NCI-H1092 treated with DMSO at 0.1 percent for 48 hours (cell line): ENCODE data around the gene PRKRA.
"Not testable (repeated sequence)": the region's sequence is repeated elsewhere in the genome, so short reads cannot be mapped to it uniquely, and the experiment has no call there.

ENCODE experiments used
- DNase-seq: peaks from one replicate; lab custom pipeline; 2025; lab: John Stamatoyannopoulos, UW

The PRKRA gene

GRCh38 chr2:178450774-178451525 is at the start of gene PRKRA, which contains the start of gene PJVK:
Gene PRKRA (minus strand): TSS chr2:178451175. CDS start chr2:178451030, 145 bp downstream.
Gene PJVK (plus strand): TSS chr2:178451378. CDS start chr2:178453410, 2,032 bp downstream.
- DNase-seq, result peak; percentile 91

GRCh38 chr2:178499640-178500039 is 48.7 kb upstream of the PRKRA start:
- DNase-seq, result no peak

DNA sequence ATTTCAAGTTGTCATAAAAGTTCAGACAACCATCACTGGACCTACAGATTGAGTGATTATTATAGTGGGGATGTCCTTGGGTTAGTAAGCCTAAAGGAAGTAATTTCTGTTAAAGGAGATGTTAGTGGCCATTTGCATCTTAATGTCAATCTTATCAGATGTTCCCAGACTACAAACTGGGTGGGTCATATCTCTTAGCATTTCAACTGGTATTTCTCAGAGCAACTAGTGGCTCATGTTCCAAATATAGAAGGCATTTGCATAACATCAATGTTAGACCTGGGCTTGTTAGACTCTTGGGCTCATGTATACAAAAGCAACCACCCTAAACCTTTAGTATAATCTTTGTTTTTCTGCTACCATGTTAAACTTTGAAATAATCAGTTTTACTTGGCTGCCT is 47.2 kb upstream of the PRKRA start:
- DNase-seq, result no peak

DNA sequence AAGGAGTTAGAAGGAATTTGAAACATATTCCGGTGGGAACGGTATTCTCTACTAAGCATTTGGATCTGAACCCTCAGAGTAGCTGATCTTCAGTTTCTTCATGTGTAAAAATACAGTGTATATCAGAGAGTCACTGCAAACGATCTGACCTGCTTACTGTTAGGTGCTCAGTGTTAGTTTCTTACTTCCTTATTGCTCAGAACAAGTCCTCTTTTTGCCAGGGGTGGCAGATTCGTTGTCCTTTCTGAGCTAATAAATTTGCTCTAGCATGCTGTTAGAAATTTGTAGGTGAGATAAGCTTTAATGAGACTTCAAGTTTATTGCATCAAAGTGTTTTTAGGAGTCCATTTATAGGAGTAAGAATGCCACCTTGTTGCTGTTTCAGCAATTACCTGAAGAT is 45.1 kb upstream of the PRKRA start:
- no peak for DNase-seq

DNA sequence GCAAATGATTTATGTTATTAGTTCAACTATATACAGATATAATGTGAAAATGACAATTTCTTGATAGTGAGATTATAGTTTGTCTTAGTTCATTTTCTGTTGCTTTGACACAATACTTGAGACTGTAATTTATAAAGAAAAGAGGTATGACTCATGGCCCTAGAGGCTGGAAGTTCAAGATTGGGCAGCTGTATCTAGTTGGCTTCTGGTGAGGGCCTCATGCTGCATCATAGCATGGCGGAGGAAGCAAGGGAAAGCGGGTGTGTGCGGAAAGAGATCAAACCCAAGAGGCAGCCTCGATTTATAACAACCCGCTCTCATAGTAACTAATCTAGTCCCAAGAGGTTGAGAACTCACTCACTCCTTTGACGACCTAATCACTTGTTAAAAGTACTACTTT is 40.6 kb upstream of the PRKRA start:
- DNase-seq, result no peak

GRCh38 chr2:178485356-178485755 is 34.4 kb upstream of the PRKRA start:
- no peak for DNase-seq

GRCh38 chr2:178484245-178485041 is 33.5 kb upstream of the PRKRA start:
- peak; percentile 29 for DNase-seq

GRCh38 chr2:178482437-178482836 is 31.5 kb upstream of the PRKRA start:
- no peak for DNase-seq

DNA sequence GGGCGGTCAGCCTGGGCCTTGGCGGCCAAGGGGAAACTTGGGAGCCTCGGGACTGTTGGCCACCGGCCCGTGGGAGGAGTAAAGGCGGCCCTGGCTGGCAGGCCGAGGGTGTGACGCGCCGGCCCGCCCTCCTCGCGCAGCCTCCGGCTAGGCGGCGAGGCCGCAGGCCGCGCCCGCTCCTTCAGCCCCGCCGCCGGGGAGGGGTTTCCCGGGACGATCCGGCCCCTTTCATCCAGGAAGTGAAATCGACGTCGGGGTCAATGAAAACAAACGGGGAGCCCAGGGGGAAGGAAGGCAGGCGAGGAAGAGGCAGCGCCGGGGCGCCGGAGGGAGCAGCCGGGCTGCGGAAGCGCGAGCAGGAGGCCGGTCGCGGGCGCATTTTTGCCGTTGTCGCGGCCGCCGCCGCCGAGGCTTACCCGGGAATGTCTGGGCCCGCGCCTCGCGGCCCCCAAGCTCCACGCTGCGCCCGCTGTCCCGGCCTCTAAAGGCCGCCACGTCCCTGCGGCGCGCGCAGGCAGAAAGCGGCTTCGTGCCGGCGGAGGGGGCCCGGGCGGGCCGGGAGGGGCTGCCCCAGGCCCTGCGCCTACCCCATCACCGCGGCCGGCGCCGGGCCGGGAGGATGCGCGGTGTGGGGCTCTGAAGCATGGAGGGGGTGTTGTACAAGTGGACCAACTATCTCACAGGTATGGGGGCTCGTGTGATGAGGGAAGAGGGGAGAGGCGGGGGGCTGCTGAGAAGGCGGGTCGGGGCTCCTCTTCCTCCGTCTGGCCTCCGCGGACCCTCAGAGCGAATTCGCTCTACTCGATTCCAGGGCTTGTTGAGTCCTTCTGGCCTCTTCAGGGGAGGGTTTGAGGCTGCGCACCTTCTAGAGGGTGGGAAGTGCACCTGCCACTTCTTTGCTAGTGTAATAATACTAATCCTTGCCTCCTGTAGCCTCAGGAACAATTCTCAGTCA is 29.5 kb upstream of the PRKRA start, which contains the start of gene PLEKHA3:
Gene PLEKHA3 (plus strand): TSS at position 231 of the 955 bp plus-strand sequence. CDS start 413 bp downstream, at position 644.
- peak; percentile 76 for DNase-seq

DNA sequence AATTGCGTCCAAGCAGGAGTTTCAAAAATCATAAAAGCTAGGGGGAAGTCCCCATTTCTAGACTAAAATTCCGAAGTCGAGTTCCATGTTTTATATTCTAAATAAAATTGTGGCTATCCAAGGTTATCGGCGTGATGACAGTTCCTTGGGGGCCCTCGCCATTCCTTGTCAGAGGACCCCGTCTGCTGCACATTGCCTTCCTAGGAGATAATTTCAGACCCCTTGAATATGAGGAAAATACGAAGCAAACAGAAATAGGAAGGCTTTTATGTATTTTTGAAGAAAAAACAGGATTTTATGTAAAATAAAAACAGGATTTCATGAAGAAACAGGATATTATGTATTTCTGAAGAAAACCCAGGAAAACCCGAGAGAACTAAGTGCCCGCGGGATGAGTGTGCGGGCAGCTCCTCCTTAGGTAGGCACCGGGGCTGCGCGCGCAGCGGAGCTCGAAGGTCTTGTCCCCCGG is 28.8 kb upstream of the PRKRA start:
- DNase-seq, result no peak

DNA sequence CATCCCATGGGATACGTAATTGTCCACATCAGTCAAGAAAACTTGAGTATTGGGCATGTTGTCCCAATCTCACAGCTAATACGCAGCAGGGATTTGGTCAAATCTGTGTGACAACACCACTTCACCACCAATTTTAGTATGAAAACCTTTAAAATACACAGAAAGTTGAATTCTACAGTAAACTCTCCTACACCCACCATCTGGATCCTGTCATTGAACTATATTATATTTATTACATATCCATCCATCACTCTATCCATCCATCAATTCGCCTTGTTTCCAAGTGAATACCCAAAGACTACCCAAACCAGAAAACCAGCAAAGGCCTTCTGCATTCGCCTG is 28.3 kb upstream of the PRKRA start:
- DNase-seq, result no peak

- DNase-seq, result peak; percentile 80
Measured at GRCh38 chr2:178478439-178479274, 27.7 kb upstream of the PRKRA start, which contains the start of gene FKBP7. Gene FKBP7 (minus strand): TSS chr2:178478600. CDS start chr2:178478499, 101 bp downstream.

DNA sequence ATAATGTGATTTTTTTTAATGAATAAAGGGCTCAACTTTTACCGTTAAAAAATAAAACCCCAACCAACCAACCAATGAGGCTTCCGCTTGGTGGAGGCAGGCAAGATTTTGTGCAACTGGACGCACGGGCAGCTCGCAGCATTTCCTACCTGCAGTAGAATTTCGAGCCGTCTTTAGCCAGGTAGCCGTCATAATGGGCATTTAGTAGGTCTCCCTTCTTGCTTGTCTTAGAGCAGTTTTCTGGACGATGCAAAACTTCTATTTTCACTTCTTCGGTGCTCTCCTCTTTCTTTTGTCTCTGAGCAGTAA is 27.1 kb upstream of the PRKRA start:
- no peak for DNase-seq

- DNase-seq, result peak; percentile 11
Measured at GRCh38 chr2:178477443-178478129, 26.6 kb upstream of the PRKRA start.

- no peak for DNase-seq
Measured at GRCh38 chr2:178476477-178476876, 25.5 kb upstream of the PRKRA start.

- DNase-seq, result no peak
Measured at GRCh38 chr2:178474560-178474959, 23.6 kb upstream of the PRKRA start.

- no peak for DNase-seq
Measured at GRCh38 chr2:178473931-178474330, 23.0 kb upstream of the PRKRA start.

DNA sequence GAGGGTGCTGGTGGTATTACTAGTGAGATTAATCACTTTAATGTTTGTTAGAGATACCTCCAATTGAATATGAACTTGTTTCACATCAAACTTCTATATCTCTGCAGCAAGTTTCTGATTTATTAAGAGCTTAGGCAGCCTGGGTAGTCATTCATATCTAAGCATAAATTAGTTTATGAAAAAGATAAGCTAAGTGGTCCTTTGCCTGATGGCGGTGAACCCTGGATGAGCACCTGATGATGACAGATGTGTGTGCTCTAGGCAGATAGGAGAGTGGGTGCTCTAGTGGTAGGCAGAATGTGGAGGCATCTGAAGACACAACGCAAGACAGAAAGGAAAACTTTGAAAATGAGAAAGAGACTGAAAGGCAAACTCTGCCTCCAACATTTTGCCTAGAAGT is 22.4 kb upstream of the PRKRA start:
- DNase-seq, result no peak

GRCh38 chr2:178471313-178471712 is 20.3 kb upstream of the PRKRA start:
- not testable (repeated sequence) for DNase-seq

- DNase-seq, result no peak
Measured at GRCh38 chr2:178469219-178469849, 18.4 kb upstream of the PRKRA start.
